Muscle layer of duodenum (tissue), 2 donors: ENCODE measurements around the gene SLC8A3.

Experiments used
- H3K27ac ChIP-seq: one replicate; pipeline ENCODE4 v1.7.0; 2013; ENCODE audit warnings: mild to moderate bottlenecking, low read length
- H3K27me3 ChIP-seq: one replicate; pipeline ENCODE4 v1.7.0; 2013; ENCODE audit warnings: low read depth, mild to moderate bottlenecking, control low read depth, low read length
- H3K36me3 ChIP-seq, 2 donors: one replicate each; pipeline ENCODE4 v1.7.0; 2013; ENCODE audit warnings: low read length in 2 of 2, control low read depth in 1 of 2, mild to moderate bottlenecking in 1 of 2; ENCODE audit not compliant: insufficient read depth in 2 of 2, control insufficient read depth in 1 of 2
- H3K4me1 ChIP-seq, 2 donors: one replicate each; pipeline ENCODE4 v1.7.0; 2013; ENCODE audit warnings: low read length in 2 of 2, mild to moderate bottlenecking in 2 of 2, control low read depth in 1 of 2, moderate library complexity in 1 of 2; ENCODE audit not compliant: insufficient read depth in 2 of 2, control insufficient read depth in 1 of 2
- H3K4me3 ChIP-seq, 2 donors: one replicate each; pipeline ENCODE4 v1.7.0; 2013; ENCODE audit warnings: low read length in 2 of 2, low read depth in 1 of 2, mild to moderate bottlenecking in 1 of 2
- H3K9me3 ChIP-seq, 2 donors: one replicate each; pipeline ENCODE4 v1.7.0; 2013; ENCODE audit warnings: low read length in 2 of 2, control low read depth in 1 of 2, mild to moderate bottlenecking in 1 of 2; ENCODE audit not compliant: control insufficient read depth in 1 of 2
- donor health status: healthy.

The SLC8A3 gene

DNA sequence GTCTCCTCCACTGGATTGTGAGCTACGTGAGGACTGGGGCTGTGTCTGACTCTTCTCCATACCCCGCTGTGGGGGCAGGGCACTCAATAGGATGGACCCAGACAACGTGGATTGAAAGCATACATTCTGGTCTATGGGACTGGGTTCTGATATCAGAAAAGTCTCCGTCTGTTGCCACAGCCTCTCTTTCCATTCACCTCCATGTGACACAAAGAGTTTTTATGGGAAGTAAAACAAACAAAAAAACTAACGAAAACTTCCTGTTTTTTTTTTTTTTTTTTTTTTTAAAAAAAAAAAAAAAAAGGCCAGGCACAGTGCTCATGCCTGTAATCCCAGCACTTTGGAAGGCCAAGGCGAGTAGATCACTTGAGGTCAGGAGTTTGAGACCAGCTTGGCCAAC lies 44.7 kb downstream of the SLC8A3 start:
- Histone ChIP-seq H3K9me3 (no peaks in the 10 kb centered on the region), H3K4me1 (no peaks in the 10 kb centered on the region), H3K27me3 (no peaks in the 10 kb centered on the region), H3K4me3 (no peak overlapping the region), H3K36me3 (no peaks in the 10 kb centered on the region), H3K27ac (no peak overlapping the region)

GRCh38 chr14:70143306-70143705 lies 45.4 kb downstream of the SLC8A3 start:
- no peak overlapping the region for H3K4me3 ChIP-seq
- no peaks in the 10 kb centered on the region for H3K36me3 ChIP-seq
- H3K9me3 ChIP-seq: no peaks in the 10 kb centered on the region
- H3K27me3 ChIP-seq: no peaks in the 10 kb centered on the region
- no peaks in the 10 kb centered on the region for H3K4me1 ChIP-seq
- H3K27ac ChIP-seq: no peak overlapping the region

- H3K9me3 ChIP-seq: no peaks in the 10 kb centered on the region
- H3K27me3 ChIP-seq: no peaks in the 10 kb centered on the region
These were observed 48.1 kb downstream of the SLC8A3 start for GRCh38 chr14:70140614-70141013.

DNA sequence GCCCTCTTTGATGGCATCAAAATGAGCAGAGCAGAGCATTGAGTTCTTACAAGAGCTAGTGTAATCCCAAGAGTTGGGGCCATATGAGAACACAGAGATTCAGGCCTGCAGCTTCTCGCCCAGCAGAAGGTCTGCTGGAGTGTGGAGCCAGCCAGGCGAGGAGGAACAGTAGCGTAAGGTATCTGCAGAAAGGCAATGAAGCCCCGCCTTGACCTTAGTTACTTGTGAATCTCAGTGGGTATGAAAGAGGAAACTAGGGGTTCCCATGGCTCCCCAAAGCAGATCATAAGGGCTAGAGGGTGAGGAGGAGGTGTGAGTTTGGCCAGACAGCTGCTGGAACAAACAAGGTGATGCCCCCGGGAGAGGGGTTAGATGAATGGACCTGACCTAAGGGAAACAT lies 49.4 kb downstream of the SLC8A3 start:
- H3K36me3 ChIP-seq: no peaks in the 10 kb centered on the region
- no peak overlapping the region for H3K4me3 ChIP-seq
- H3K9me3 ChIP-seq: no peaks in the 10 kb centered on the region
- H3K4me1 ChIP-seq: no peaks in the 10 kb centered on the region
- no peaks in the 10 kb centered on the region for H3K27me3 ChIP-seq
- H3K27ac ChIP-seq: no peak overlapping the region

More at GRCh38 chr14:70140614-70141013, 48.1 kb downstream of the SLC8A3 start:
- Histone ChIP-seq H3K4me3 (no peak overlapping the region), H3K36me3 (no peaks in the 10 kb centered on the region), H3K4me1 (no peaks in the 10 kb centered on the region), H3K27ac (no peak overlapping the region)

DNA sequence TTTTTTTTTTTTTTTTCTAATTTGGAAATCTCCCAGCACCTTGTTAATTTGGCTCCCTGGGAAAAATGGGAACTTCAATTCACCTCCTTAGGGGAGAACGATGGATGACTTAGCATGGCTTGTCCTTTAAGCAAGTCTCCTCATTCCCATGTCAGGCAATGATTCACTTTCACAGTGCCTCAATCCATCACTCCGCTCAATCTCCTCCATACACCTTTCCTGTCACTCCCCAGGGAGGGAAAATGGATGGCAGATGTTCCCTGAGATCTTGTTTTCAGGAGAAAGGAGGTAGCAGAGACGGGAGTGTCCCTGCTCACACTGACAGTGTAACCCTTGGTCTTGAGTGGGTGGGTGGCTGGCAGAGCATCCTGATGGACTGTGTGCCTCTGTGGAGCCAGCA lies 51.0 kb downstream of the SLC8A3 start:
- Histone ChIP-seq H3K9me3 (no peaks in the 10 kb centered on the region), H3K36me3 (no peaks in the 10 kb centered on the region), H3K27ac (no peak overlapping the region), H3K27me3 (no peaks in the 10 kb centered on the region), H3K4me1 (no peaks in the 10 kb centered on the region), H3K4me3 (no peak overlapping the region)

GRCh38 chr14:70133461-70133860 lies 55.3 kb downstream of the SLC8A3 start:
- Histone ChIP-seq H3K9me3 (no peaks in the 10 kb centered on the region), H3K36me3 (no peaks in the 10 kb centered on the region), H3K4me1 (no peaks in the 10 kb centered on the region), H3K4me3 (no peak overlapping the region), H3K27ac (no peak overlapping the region), H3K27me3 (no peaks in the 10 kb centered on the region)

GRCh38 chr14:70130482-70130881 lies 58.3 kb downstream of the SLC8A3 start:
- Histone ChIP-seq H3K9me3 (no peaks in the 10 kb centered on the region), H3K27ac (no peak overlapping the region), H3K36me3 (no peaks in the 10 kb centered on the region), H3K27me3 (no peaks in the 10 kb centered on the region), H3K4me3 (no peak overlapping the region), H3K4me1 (no peaks in the 10 kb centered on the region)

DNA sequence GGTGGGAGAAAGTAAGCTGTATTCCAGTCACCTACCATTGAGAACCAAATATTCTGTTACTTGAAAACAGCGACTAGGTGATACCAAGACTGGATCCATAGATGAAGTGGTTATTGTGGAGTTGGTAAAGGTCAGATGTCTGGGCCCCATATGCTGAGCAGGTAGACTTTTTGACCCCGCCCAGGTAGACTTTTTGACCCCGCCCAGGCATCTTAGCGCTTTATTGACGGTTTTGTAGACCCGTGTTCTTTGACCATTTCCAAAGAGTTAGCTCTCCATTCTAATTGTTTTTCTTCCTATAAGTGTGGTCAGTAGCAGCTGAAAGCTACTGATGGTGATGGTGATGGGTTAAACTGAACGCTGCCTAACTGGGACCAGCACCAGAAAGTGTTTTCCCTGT lies 61.6 kb downstream of the SLC8A3 start:
- Histone ChIP-seq H3K9me3 (no peaks in the 10 kb centered on the region), H3K36me3 (no peaks in the 10 kb centered on the region), H3K4me1 (no peaks in the 10 kb centered on the region), H3K27me3 (no peaks in the 10 kb centered on the region), H3K27ac (no peak overlapping the region), H3K4me3 (no peak overlapping the region)

DNA sequence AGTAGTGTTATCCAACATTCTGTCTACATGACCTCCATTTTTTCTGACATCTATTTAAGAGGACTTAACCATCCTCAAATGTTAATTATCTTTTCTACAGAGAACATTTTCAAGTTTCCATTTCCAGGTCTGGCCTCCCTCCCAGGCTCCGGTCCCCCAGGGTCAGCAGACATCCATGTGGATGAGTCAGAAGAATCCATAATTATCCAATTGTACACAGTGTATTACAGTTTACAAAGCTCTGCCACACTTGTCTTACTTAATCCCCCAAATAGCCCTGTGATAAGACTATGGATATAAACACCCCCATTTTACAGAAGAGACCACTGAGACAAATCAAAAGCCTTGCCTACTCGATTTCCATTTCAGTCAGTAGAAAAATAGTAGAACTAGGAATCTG lies 65.0 kb downstream of the SLC8A3 start:
- no peaks in the 10 kb centered on the region for H3K27me3 ChIP-seq
- H3K4me3 ChIP-seq: no peak overlapping the region

GRCh38 chr14:70121521-70121920 lies 67.2 kb downstream of the SLC8A3 start:
- no peaks in the 10 kb centered on the region for H3K4me1 ChIP-seq
- H3K27me3 ChIP-seq: no peaks in the 10 kb centered on the region
- H3K36me3 ChIP-seq: no peaks in the 10 kb centered on the region
- H3K4me3 ChIP-seq: no peak overlapping the region
- no peak overlapping the region for H3K27ac ChIP-seq
- H3K9me3 ChIP-seq: no peaks in the 10 kb centered on the region

More for the DNA sequence above, 65.0 kb downstream of the SLC8A3 start:
- Histone ChIP-seq H3K4me1 (no peaks in the 10 kb centered on the region), H3K36me3 (no peaks in the 10 kb centered on the region), H3K27ac (no peak overlapping the region), H3K9me3 (no peaks in the 10 kb centered on the region)

GRCh38 chr14:70118064-70118463 lies 70.7 kb downstream of the SLC8A3 start:
- no peaks in the 10 kb centered on the region for H3K36me3 ChIP-seq
- no peaks in the 10 kb centered on the region for H3K9me3 ChIP-seq
- no peaks in the 10 kb centered on the region for H3K27me3 ChIP-seq
- no peaks in the 10 kb centered on the region for H3K4me1 ChIP-seq
- H3K4me3 ChIP-seq: no peak overlapping the region
- no peak overlapping the region for H3K27ac ChIP-seq

- Histone ChIP-seq H3K4me3 (no peak overlapping the region), H3K27me3 (no peaks in the 10 kb centered on the region), H3K36me3 (no peaks in the 10 kb centered on the region), H3K9me3 (no peaks in the 10 kb centered on the region), H3K27ac (no peak overlapping the region), H3K4me1 (no peaks in the 10 kb centered on the region)
These were observed 72.5 kb downstream of the SLC8A3 start for GRCh38 chr14:70116278-70116677.
